ENCODE data around the gene CYB5B.
A peak's percentile ranks its signal among the peaks of the same experiment; 100 is the strongest.

CYB5B gene

GRCh38 chr16:69399361-69399760, 25.1 kb upstream of the CYB5B start:
- DNase-seq (ENCODE audit: low read depth): no peak
- in situ Hi-C loops (cut with HindIII; ENCODE audit: low sequenced_read_pairs): no loop called here
- TF ChIP-seq CTCF (IDR thresholded peaks at IDR 0.05; ENCODE audit: low read depth, low read length, missing control alignments): no peak
- no peak overlapping the region for H3K4me3 ChIP-seq (ENCODE audit: low read depth, low read length)

GRCh38 chr16:69402439-69402838, 22.0 kb upstream of the CYB5B start:
- in situ Hi-C loops (cut with HindIII; ENCODE audit: low sequenced_read_pairs): loop anchor here (25.0 kb wide), 1 partner anchor 360 kb away; the partner anchor contains the start of genes NOB1 and WWP2
- DNase-seq (ENCODE audit: low read depth): no peak
- no peak overlapping the region for H3K4me3 ChIP-seq (ENCODE audit: low read depth, low read length)
- TF ChIP-seq CTCF (IDR thresholded peaks at IDR 0.05; ENCODE audit: low read depth, low read length, missing control alignments): no peak

GRCh38 chr16:69404275-69404805, 20.1 kb upstream of the CYB5B start:
- in situ Hi-C loops (cut with HindIII; ENCODE audit: low sequenced_read_pairs): loop anchor here (25.0 kb wide), 1 partner anchor 358 kb away; the partner anchor contains the start of genes NOB1 and WWP2
- H3K4me3 ChIP-seq (ENCODE audit: low read depth, low read length): no peak overlapping the region
- TF ChIP-seq CTCF (IDR thresholded peaks at IDR 0.05; ENCODE audit: low read depth, low read length, missing control alignments): no peak
- DNase-seq (ENCODE audit: low read depth): peak; percentile 57

- in situ Hi-C loops (cut with HindIII; ENCODE audit: low sequenced_read_pairs): loop anchor here (25.0 kb wide), 1 partner anchor 357 kb away; the partner anchor contains the start of genes NOB1 and WWP2
- no peak for TF ChIP-seq CTCF (IDR thresholded peaks at IDR 0.05; ENCODE audit: low read depth, low read length, missing control alignments)
- no peak overlapping the region for H3K4me3 ChIP-seq (ENCODE audit: low read depth, low read length)
- no peak for DNase-seq (ENCODE audit: low read depth)
Observed at GRCh38 chr16:69405326-69405725, 19.1 kb upstream of the CYB5B start.

GRCh38 chr16:69405757-69406156, 18.7 kb upstream of the CYB5B start:
- H3K4me3 ChIP-seq (ENCODE audit: low read depth, low read length): no peak overlapping the region
- TF ChIP-seq CTCF (IDR thresholded peaks at IDR 0.05; ENCODE audit: low read depth, low read length, missing control alignments): no peak
- in situ Hi-C loops (cut with HindIII; ENCODE audit: low sequenced_read_pairs): loop anchor here (25.0 kb wide), 1 partner anchor 357 kb away; the partner anchor contains the start of genes NOB1 and WWP2
- no peak for DNase-seq (ENCODE audit: low read depth)

- in situ Hi-C loops (cut with HindIII; ENCODE audit: low sequenced_read_pairs): loop anchor here (25.0 kb wide), 1 partner anchor 355 kb away; the partner anchor contains the start of genes NOB1 and WWP2
- TF ChIP-seq CTCF (IDR thresholded peaks at IDR 0.05; ENCODE audit: low read depth, low read length, missing control alignments): no peak
- no peak for DNase-seq (ENCODE audit: low read depth)
- no peak overlapping the region for H3K4me3 ChIP-seq (ENCODE audit: low read depth, low read length)
Observed at GRCh38 chr16:69406780-69407331, 17.6 kb upstream of the CYB5B start.
